ENCODE data around the gene DYNLT2.
"Not testable (repeated sequence)": the region's sequence is repeated elsewhere in the genome, so short reads cannot be mapped to it uniquely, and the experiment has no call there.

DYNLT2 gene

GRCh38 chr6:169702840-169703246, 48.5 kb downstream of the DYNLT2 start:
- peaks cover 19% of the 10 kb centered on the region for H3K36me3 ChIP-seq (ENCODE audit: control insufficient read depth, low read depth, low read length)
- no peaks in the 10 kb centered on the region for H3K27me3 ChIP-seq (ENCODE audit: control insufficient read depth, insufficient read depth, low read length)
- H3K9me3 ChIP-seq (ENCODE audit: control insufficient read depth, low read depth, low read length), result no peaks in the 10 kb centered on the region
- peak overlapping the region; percentile 80 for H3K27ac ChIP-seq (ENCODE audit: low read length)
- H3K4me1 ChIP-seq (ENCODE audit: control insufficient read depth, low read depth, low read length), result peaks cover 23% of the 10 kb centered on the region
- peak overlapping the region; percentile 93 for H3K4me3 ChIP-seq (ENCODE audit: low read length)
- peak overlapping the region; percentile 89 for H3K9ac ChIP-seq (ENCODE audit: low read length)

- H3K27ac ChIP-seq (ENCODE audit: low read length), result peak within 1 kb of the TSS; percentile 80
- peak within 1 kb of the TSS; percentile 89 for H3K9ac ChIP-seq (ENCODE audit: low read length)
- no peaks in the 10 kb centered on the region for H3K9me3 ChIP-seq (ENCODE audit: control insufficient read depth, low read depth, low read length)
- peaks cover 14% of the 10 kb centered on the region for H3K36me3 ChIP-seq (ENCODE audit: control insufficient read depth, low read depth, low read length)
- H3K4me1 ChIP-seq (ENCODE audit: control insufficient read depth, low read depth, low read length), result peaks cover 23% of the 10 kb centered on the region
- H3K4me3 ChIP-seq (ENCODE audit: low read length), result peak within 1 kb of the TSS; percentile 93
- no peaks in the 10 kb centered on the region for H3K27me3 ChIP-seq (ENCODE audit: control insufficient read depth, insufficient read depth, low read length)
These were observed 49.2 kb downstream of the DYNLT2 start, which contains the start of the genes C6orf120 and WDR27 for GRCh38 chr6:169701954-169702839. TSS of gene C6orf120 (plus strand) at chr6:169702126. CDS start at chr6:169702460, 334 bp downstream. TSS of gene WDR27 (minus strand) at chr6:169702029. CDS start at chr6:169689005, 13,024 bp downstream.

- Histone ChIP-seq H3K4me3 (ENCODE audit: low read length) (peak overlapping the region; percentile 93), H3K9ac (ENCODE audit: low read length) (peak overlapping the region; percentile 89), H3K27me3 (ENCODE audit: control insufficient read depth, insufficient read depth, low read length) (no peaks in the 10 kb centered on the region), H3K36me3 (ENCODE audit: control insufficient read depth, low read depth, low read length) (peaks cover 12% of the 10 kb centered on the region), H3K4me1 (ENCODE audit: control insufficient read depth, low read depth, low read length) (peaks cover 23% of the 10 kb centered on the region), H3K9me3 (ENCODE audit: control insufficient read depth, low read depth, low read length) (no peaks in the 10 kb centered on the region), H3K27ac (ENCODE audit: low read length) (peak overlapping the region; percentile 27)
These were observed 49.9 kb downstream of the DYNLT2 start for GRCh38 chr6:169701311-169701953.

GRCh38 chr6:169700296-169700695, 51.1 kb downstream of the DYNLT2 start:
- H3K9ac ChIP-seq (ENCODE audit: low read length), result no peak overlapping the region
- H3K4me1 ChIP-seq (ENCODE audit: control insufficient read depth, low read depth, low read length), result peaks cover 23% of the 10 kb centered on the region
- no peak overlapping the region for H3K27ac ChIP-seq (ENCODE audit: low read length)
- H3K9me3 ChIP-seq (ENCODE audit: control insufficient read depth, low read depth, low read length), result no peaks in the 10 kb centered on the region
- H3K4me3 ChIP-seq (ENCODE audit: low read length), result peak overlapping the region; percentile 93
- peaks cover 9% of the 10 kb centered on the region for H3K36me3 ChIP-seq (ENCODE audit: control insufficient read depth, low read depth, low read length)
- no peaks in the 10 kb centered on the region for H3K27me3 ChIP-seq (ENCODE audit: control insufficient read depth, insufficient read depth, low read length)

GRCh38 chr6:169697115-169697514, 54.3 kb downstream of the DYNLT2 start:
- H3K4me1 ChIP-seq (ENCODE audit: control insufficient read depth, low read depth, low read length), result peaks cover 10% of the 10 kb centered on the region
- H3K36me3 ChIP-seq (ENCODE audit: control insufficient read depth, low read depth, low read length); H3K9ac ChIP-seq (ENCODE audit: low read length); H3K9me3 ChIP-seq (ENCODE audit: control insufficient read depth, low read depth, low read length); H3K27ac ChIP-seq (ENCODE audit: low read length); H3K4me3 ChIP-seq (ENCODE audit: low read length); H3K27me3 ChIP-seq (ENCODE audit: control insufficient read depth, insufficient read depth, low read length): not testable (repeated sequence)

- Histone ChIP-seq H3K4me1 (ENCODE audit: control insufficient read depth, low read depth, low read length) (peaks cover under 1% of the 10 kb centered on the region), H3K27ac (ENCODE audit: low read length) (no peak overlapping the region), H3K27me3 (ENCODE audit: control insufficient read depth, insufficient read depth, low read length) (no peaks in the 10 kb centered on the region), H3K36me3 (ENCODE audit: control insufficient read depth, low read depth, low read length) (peaks cover 7% of the 10 kb centered on the region), H3K9ac (ENCODE audit: low read length) (no peak overlapping the region), H3K9me3 (ENCODE audit: control insufficient read depth, low read depth, low read length) (no peaks in the 10 kb centered on the region), H3K4me3 (ENCODE audit: low read length) (no peak overlapping the region)
These were observed 56.2 kb downstream of the DYNLT2 start for GRCh38 chr6:169695131-169695530.

GRCh38 chr6:169692516-169692915, 58.9 kb downstream of the DYNLT2 start:
- Histone ChIP-seq H3K36me3 (ENCODE audit: control insufficient read depth, low read depth, low read length) (peaks cover 19% of the 10 kb centered on the region), H3K9me3 (ENCODE audit: control insufficient read depth, low read depth, low read length) (no peaks in the 10 kb centered on the region)

GRCh38 chr6:169691260-169691659, 60.1 kb downstream of the DYNLT2 start:
- H3K36me3 ChIP-seq (ENCODE audit: control insufficient read depth, low read depth, low read length), result peaks cover 27% of the 10 kb centered on the region
- no peaks in the 10 kb centered on the region for H3K27me3 ChIP-seq (ENCODE audit: control insufficient read depth, insufficient read depth, low read length)
- H3K4me1 ChIP-seq (ENCODE audit: control insufficient read depth, low read depth, low read length), result no peaks in the 10 kb centered on the region
- H3K9ac ChIP-seq (ENCODE audit: low read length), result no peak overlapping the region
- H3K27ac ChIP-seq (ENCODE audit: low read length), result no peak overlapping the region
- peaks cover 2% of the 10 kb centered on the region for H3K9me3 ChIP-seq (ENCODE audit: control insufficient read depth, low read depth, low read length)
- H3K4me3 ChIP-seq (ENCODE audit: low read length), result no peak overlapping the region

More at GRCh38 chr6:169692516-169692915, 58.9 kb downstream of the DYNLT2 start:
- Histone ChIP-seq H3K4me1 (ENCODE audit: control insufficient read depth, low read depth, low read length) (no peaks in the 10 kb centered on the region), H3K4me3 (ENCODE audit: low read length) (no peak overlapping the region), H3K27ac (ENCODE audit: low read length) (no peak overlapping the region), H3K9ac (ENCODE audit: low read length) (no peak overlapping the region), H3K27me3 (ENCODE audit: control insufficient read depth, insufficient read depth, low read length) (no peaks in the 10 kb centered on the region)
